Measurements from ENCODE around the gene GRK5.

- no peak for TF ChIP-seq TAF1 (IDR thresholded peaks at IDR 0.05; ENCODE audit: borderline replicate concordance, low read depth, low read length)
- no peak for TF ChIP-seq POLR2A (IDR thresholded peaks at IDR 0.05; ENCODE audit: low read depth, low read length)
- no peak for TF ChIP-seq POLR2AphosphoS5 (IDR thresholded peaks at IDR 0.05; ENCODE audit: low read depth, low read length)
Observed at GRCh38 chr10:119438717-119439116, 231.3 kb downstream of the GRK5 start.

Data from GM12892 (cell line).